ENCODE results near the gene DAPP1. TPM values are rescaled to one million over a fixed set of nuclear protein-coding genes. Genes with fewer than 3 reads are reported as not detected.

DAPP1 gene
- total RNA-seq, 1 experiment from 2014 or later: not detected

GRCh38 chr4:99807666-99808065 is 9.0 kb upstream of the DAPP1 start:
- no peak overlapping the region for H3K27ac Mint-ChIP-seq
- ChIA-PET CTCF (interaction anchor here (0.5 to 2.1 kb wide), 24 partner anchors 9 to 1040 kb away, joined by 3 to 25 read pairs (median 4); partner anchors contain the start of genes LAMTOR3 and TRMT10A), POLR2A (interaction anchor here (0.5 kb wide), 1 partner anchor 281 kb away, joined by 3 read pairs; no protein-coding TSS in a partner anchor)
- no peaks in the 10 kb centered on the region for H3K36me3 Mint-ChIP-seq
- no peak for DNase-seq (ENCODE audit: low spot score)
- H3K27me3 Mint-ChIP-seq (ENCODE audit: low read depth): no peaks in the 10 kb centered on the region
- H3K4me1 Mint-ChIP-seq: peaks cover 12% of the 10 kb centered on the region
- TF ChIP-seq USF1 (CRISPR knock-in tag; IDR thresholded peaks at IDR 0.05): no peak
- no peak for TF ChIP-seq ARID4B (CRISPR knock-in tag; IDR thresholded peaks at IDR 0.05; ENCODE audit: borderline replicate concordance)
- no peak for TF ChIP-seq NR1H2 (CRISPR knock-in tag; IDR thresholded peaks at IDR 0.05)
- no peak for TF ChIP-seq RELA (CRISPR knock-in tag; IDR thresholded peaks at IDR 0.05; ENCODE audit: borderline replicate concordance)
- no peak for TF ChIP-seq ATF1 (CRISPR knock-in tag; IDR thresholded peaks at IDR 0.05)
- no peak for TF ChIP-seq ATF2 (CRISPR knock-in tag; IDR thresholded peaks at IDR 0.05; ENCODE audit: borderline replicate concordance, low read depth)
- no peak for TF ChIP-seq E2F5 (CRISPR knock-in tag; IDR thresholded peaks at IDR 0.05)
- no peak for TF ChIP-seq CTCF (IDR thresholded peaks at IDR 0.05)
- TF ChIP-seq HMGA2 (CRISPR knock-in tag; IDR thresholded peaks at IDR 0.05): no peak
- TF ChIP-seq ZNF317 (CRISPR knock-in tag; IDR thresholded peaks at IDR 0.05; ENCODE audit: borderline replicate concordance, low read depth): no peak
- TF ChIP-seq MAX (CRISPR knock-in tag; IDR thresholded peaks at IDR 0.05): no peak
- TF ChIP-seq NR3C1 (CRISPR knock-in tag; conservative IDR thresholded peaks at IDR 0.05; ENCODE audit: low read depth): no peak
- TF ChIP-seq ZBTB43 (CRISPR knock-in tag; IDR thresholded peaks at IDR 0.05): no peak
- no peaks in the 10 kb centered on the region for H3K9me3 Mint-ChIP-seq
- no peak overlapping the region for H3K4me3 Mint-ChIP-seq
- ATAC-seq: no peak
